HG03558 (cell line): Measurements from ENCODE around the gene TMEM151B.
"Not testable (repeated sequence)": the region's sequence is repeated elsewhere in the genome, so short reads cannot be mapped to it uniquely, and the experiment has no call there.

Experiments used
- ATAC-seq: cut with Tn5 transposase; IDR thresholded peaks from one replicate; pipeline ENCODE4 v1.9.1; 2021; ENCODE audit warnings: moderate number of reproducible peaks; ENCODE audit not compliant: unreplicated experiment; ENCODE audit errors: extremely low read depth

TMEM151B gene

GRCh38 chr6:44298864-44299263 lies 28.6 kb downstream of the TMEM151B start:
- ATAC-seq, result no peak

GRCh38 chr6:44300292-44300823 lies 30.1 kb downstream of the TMEM151B start:
- ATAC-seq, result no peak

GRCh38 chr6:44301106-44301505 lies 30.9 kb downstream of the TMEM151B start:
- ATAC-seq, result no peak

- no peak for ATAC-seq
These were observed 31.7 kb downstream of the TMEM151B start for GRCh38 chr6:44301782-44302564.

GRCh38 chr6:44302856-44303255 lies 32.6 kb downstream of the TMEM151B start:
- ATAC-seq, result no peak

GRCh38 chr6:44303842-44304241 lies 33.6 kb downstream of the TMEM151B start:
- ATAC-seq, result no peak

- ATAC-seq, result no peak
These were observed 34.3 kb downstream of the TMEM151B start for GRCh38 chr6:44304282-44305199.

GRCh38 chr6:44305200-44305725 lies 35.0 kb downstream of the TMEM151B start:
- no peak for ATAC-seq

- no peak for ATAC-seq
These were observed 36.5 kb downstream of the TMEM151B start for GRCh38 chr6:44306710-44307109.

GRCh38 chr6:44307217-44307616 lies 37.0 kb downstream of the TMEM151B start:
- ATAC-seq, result no peak

GRCh38 chr6:44309092-44309491 lies 38.8 kb downstream of the TMEM151B start:
- ATAC-seq, result no peak

GRCh38 chr6:44309631-44310030 lies 39.4 kb downstream of the TMEM151B start:
- ATAC-seq, result no peak

- ATAC-seq, result no peak
These were observed 40.0 kb downstream of the TMEM151B start for GRCh38 chr6:44310241-44310640.

GRCh38 chr6:44311304-44311703 lies 41.1 kb downstream of the TMEM151B start:
- no peak for ATAC-seq

GRCh38 chr6:44311767-44312166 lies 41.5 kb downstream of the TMEM151B start:
- ATAC-seq, result no peak

GRCh38 chr6:44312901-44313788 lies 42.9 kb downstream of the TMEM151B start, which contains the start of gene AARS2:
AARS2 (minus strand) TSS chr6:44313347; CDS start chr6:44313323, 24 bp downstream.
- ATAC-seq, result peak; percentile 64

GRCh38 chr6:44314657-44315056 lies 44.4 kb downstream of the TMEM151B start:
- not testable (repeated sequence) for ATAC-seq

GRCh38 chr6:44315516-44315915 lies 45.3 kb downstream of the TMEM151B start:
- no peak for ATAC-seq

- no peak for ATAC-seq
These were observed 45.7 kb downstream of the TMEM151B start for GRCh38 chr6:44315951-44316350.

GRCh38 chr6:44316481-44316880 lies 46.2 kb downstream of the TMEM151B start:
- ATAC-seq, result no peak
